H7 (cell line): ENCODE data around the gene NAALAD2. TPM values are rescaled to one million over a fixed set of nuclear protein-coding genes. Genes with fewer than 3 reads are reported as not detected.
A peak's percentile ranks its signal among the peaks of the same experiment; 100 is the strongest.
"Not testable (repeated sequence)": the region's sequence is repeated elsewhere in the genome, so short reads cannot be mapped to it uniquely, and the experiment has no call there.

Experiments
- DNase-seq: peaks from one replicate; pipeline ENCODE4 v3.0.0; 2012
- H3K27me3 ChIP-seq: 2 replicates; pipeline ENCODE4 v1.6.0; 2011; ENCODE audit warnings: mild to moderate bottlenecking, low read length; ENCODE audit not compliant: control insufficient read depth, insufficient read depth
- H3K36me3 ChIP-seq: replicated peaks from 2 replicates; pipeline ENCODE4 v1.5.1; 2011; ENCODE audit warnings: low read length; ENCODE audit not compliant: control insufficient read depth, insufficient read depth
- H3K4me3 ChIP-seq: 2 replicates; pipeline ENCODE4 v1.5.1; 2011; ENCODE audit warnings: low read depth, mild to moderate bottlenecking, control low read depth, low read length, moderate library complexity; ENCODE audit not compliant: insufficient read depth
- total RNA-seq: library from RNA; depleted of rRNA; stranded (reverse); fragments of >200 nt; shearing (Covaris generic); gene quantifications from 2 replicates; pipeline ENCODE4 v1.2.3, GENCODE V29; 2014; rRNA removed

NAALAD2 gene
- 4.0 and 6.7 TPM in 2 replicates for total RNA-seq

GRCh38 chr11:90134478-90135003 lies at the start of gene NAALAD2:
Gene NAALAD2, plus strand, starts transcription at chr11:90134663. Its CDS starts 96 bp downstream, at chr11:90134759.
- no peaks in the 10 kb centered on the region for H3K27me3 ChIP-seq
- no peaks in the 10 kb centered on the region for H3K36me3 ChIP-seq
- DNase-seq = peak; percentile 64
- H3K4me3 ChIP-seq = peak within 1 kb of the TSS; percentile 45

- H3K4me3 ChIP-seq, H3K36me3 ChIP-seq, DNase-seq, H3K27me3 ChIP-seq: not testable (repeated sequence)
These were observed 48.8 kb upstream of the NAALAD2 start, which contains the start of gene UBTFL1 for GRCh38 chr11:90085650-90086049. Gene UBTFL1, plus strand, starts transcription at chr11:90085950. Its CDS starts 0 bp downstream, at chr11:90085950.

GRCh38 chr11:90088731-90089130 lies 45.7 kb upstream of the NAALAD2 start:
- not testable (repeated sequence) for H3K4me3 ChIP-seq, H3K27me3 ChIP-seq, H3K36me3 ChIP-seq, DNase-seq

- not testable (repeated sequence) for DNase-seq, H3K4me3 ChIP-seq, H3K36me3 ChIP-seq, H3K27me3 ChIP-seq
These were observed 39.1 kb upstream of the NAALAD2 start for GRCh38 chr11:90095230-90095924.

GRCh38 chr11:90098261-90098660 lies 36.2 kb upstream of the NAALAD2 start:
- not testable (repeated sequence) for H3K36me3 ChIP-seq, H3K27me3 ChIP-seq, H3K4me3 ChIP-seq, DNase-seq

- Histone ChIP-seq H3K27me3 (no peaks in the 10 kb centered on the region), H3K36me3 (no peaks in the 10 kb centered on the region), H3K4me3 (no peak overlapping the region)
- no peak for DNase-seq
These were observed 34.0 kb upstream of the NAALAD2 start for GRCh38 chr11:90100431-90100830.

GRCh38 chr11:90113541-90113940 lies 20.9 kb upstream of the NAALAD2 start:
- no peak for DNase-seq
- Histone ChIP-seq H3K27me3 (no peaks in the 10 kb centered on the region), H3K36me3 (no peaks in the 10 kb centered on the region), H3K4me3 (no peak overlapping the region)

GRCh38 chr11:90120191-90120590 lies 14.3 kb upstream of the NAALAD2 start:
- no peak for DNase-seq
- no peaks in the 10 kb centered on the region for H3K27me3 ChIP-seq
- H3K36me3 ChIP-seq = no peaks in the 10 kb centered on the region
- H3K4me3 ChIP-seq = no peak overlapping the region

GRCh38 chr11:90124371-90124770 lies 10.1 kb upstream of the NAALAD2 start:
- no peaks in the 10 kb centered on the region for H3K36me3 ChIP-seq
- no peak for DNase-seq
- no peak overlapping the region for H3K4me3 ChIP-seq
- H3K27me3 ChIP-seq = no peaks in the 10 kb centered on the region

- Histone ChIP-seq H3K27me3 (no peaks in the 10 kb centered on the region), H3K4me3 (no peak overlapping the region), H3K36me3 (no peaks in the 10 kb centered on the region)
- DNase-seq = no peak
These were observed 9.5 kb upstream of the NAALAD2 start for GRCh38 chr11:90124946-90125345.

- DNase-seq = peak; percentile 5
- H3K27me3 ChIP-seq = no peaks in the 10 kb centered on the region
These were observed 644 bp upstream of the NAALAD2 start for GRCh38 chr11:90133560-90134477.

GRCh38 chr11:90135016-90135415 lies 553 bp downstream of the NAALAD2 start:
- H3K4me3 ChIP-seq = peak overlapping the region; percentile 45
- H3K27me3 ChIP-seq = no peaks in the 10 kb centered on the region
- H3K36me3 ChIP-seq = no peaks in the 10 kb centered on the region
- DNase-seq = no peak

More at GRCh38 chr11:90133560-90134477, 644 bp upstream of the NAALAD2 start:
- Histone ChIP-seq H3K36me3 (no peaks in the 10 kb centered on the region), H3K4me3 (peak overlapping the region; percentile 45)

- H3K4me3 ChIP-seq = no peak overlapping the region
- DNase-seq = no peak
- H3K27me3 ChIP-seq = no peaks in the 10 kb centered on the region
- no peaks in the 10 kb centered on the region for H3K36me3 ChIP-seq
These were observed 14.4 kb downstream of the NAALAD2 start for GRCh38 chr11:90148900-90149299.

- not testable (repeated sequence) for H3K27me3 ChIP-seq, H3K36me3 ChIP-seq, H3K4me3 ChIP-seq, DNase-seq
These were observed 32.6 kb downstream of the NAALAD2 start for GRCh38 chr11:90166982-90167573.
